ENCODE measurements around the gene SYNJ2. TPM values are rescaled to one million over a fixed set of nuclear protein-coding genes. Genes with fewer than 3 reads are reported as not detected.

Gene SYNJ2
- total RNA-seq, 1 donor from 2014 or later = 31.8 TPM

GRCh38 chr6:157998707-157999167, 17.1 kb downstream of the SYNJ2 start:
- Histone ChIP-seq H3K27ac (ENCODE audit: low read depth, low read length) (no peak overlapping the region), H3K9me3 (ENCODE audit: insufficient read depth, low read depth, low read length) (no peaks in the 10 kb centered on the region), H3K27me3 (ENCODE audit: insufficient read depth, low read length) (no peaks in the 10 kb centered on the region), H3K4me3 (ENCODE audit: insufficient read depth, low read depth, low read length) (no peak overlapping the region), H4K20me1 (ENCODE audit: insufficient read depth, low read length) (peaks cover 77% of the 10 kb centered on the region), H3K9ac (ENCODE audit: low read length) (no peak overlapping the region), H3K4me2 (ENCODE audit: low read length) (no peak overlapping the region), H2AFZ (ENCODE audit: low read depth, low read length) (no peak overlapping the region), H3K79me2 (ENCODE audit: insufficient read depth, low read length) (peaks cover 92% of the 10 kb centered on the region), H3K36me3 (ENCODE audit: insufficient read depth, low read length) (peaks cover 12% of the 10 kb centered on the region), H3K4me1 (ENCODE audit: insufficient read depth, low read length) (peaks cover 43% of the 10 kb centered on the region)
- no peaks in the 10 kb centered on the region for H3K9me3 Mint-ChIP-seq (ENCODE audit: unreplicated experiment)
- H3K27ac Mint-ChIP-seq (ENCODE audit: unreplicated experiment) = no peak overlapping the region
- peaks cover 50% of the 10 kb centered on the region for H3K4me1 Mint-ChIP-seq (ENCODE audit: low read depth, unreplicated experiment)
- FAIRE-seq (no peak), DNase-seq (ENCODE audit: low read depth) (no peak)
- H3K4me3 Mint-ChIP-seq (ENCODE audit: unreplicated experiment) = no peak overlapping the region
- H3K36me3 Mint-ChIP-seq (ENCODE audit: low read depth, unreplicated experiment) = peaks cover 13% of the 10 kb centered on the region
- H3K27me3 Mint-ChIP-seq (ENCODE audit: low read depth, unreplicated experiment) = no peaks in the 10 kb centered on the region
- no peak for TF ChIP-seq EZH2 (IDR thresholded peaks at IDR 0.05; ENCODE audit: insufficient read depth, low read length)
- no peak for TF ChIP-seq CTCF (IDR thresholded peaks at IDR 0.05; ENCODE audit: insufficient read depth, low read depth, low read length)

- no peaks in the 10 kb centered on the region for H3K27me3 ChIP-seq (ENCODE audit: insufficient read depth, low read length)
- H3K4me3 ChIP-seq (ENCODE audit: insufficient read depth, low read depth, low read length) = no peak overlapping the region
- no peaks in the 10 kb centered on the region for H3K9me3 ChIP-seq (ENCODE audit: insufficient read depth, low read depth, low read length)
- H3K36me3 ChIP-seq (ENCODE audit: insufficient read depth, low read length) = peaks cover 12% of the 10 kb centered on the region
- H3K4me3 Mint-ChIP-seq (ENCODE audit: unreplicated experiment) = no peak overlapping the region
- H3K27ac ChIP-seq (ENCODE audit: low read depth, low read length) = no peak overlapping the region
- no peak overlapping the region for H3K27ac Mint-ChIP-seq (ENCODE audit: unreplicated experiment)
- peaks cover 76% of the 10 kb centered on the region for H4K20me1 ChIP-seq (ENCODE audit: insufficient read depth, low read length)
- peaks cover 13% of the 10 kb centered on the region for H3K36me3 Mint-ChIP-seq (ENCODE audit: low read depth, unreplicated experiment)
- FAIRE-seq (no peak), DNase-seq (ENCODE audit: low read depth) (no peak)
- no peaks in the 10 kb centered on the region for H3K27me3 Mint-ChIP-seq (ENCODE audit: low read depth, unreplicated experiment)
- H3K4me1 Mint-ChIP-seq (ENCODE audit: low read depth, unreplicated experiment) = peaks cover 50% of the 10 kb centered on the region
- no peaks in the 10 kb centered on the region for H3K9me3 Mint-ChIP-seq (ENCODE audit: unreplicated experiment)
- no peak overlapping the region for H3K4me2 ChIP-seq (ENCODE audit: low read length)
- peaks cover 46% of the 10 kb centered on the region for H3K4me1 ChIP-seq (ENCODE audit: insufficient read depth, low read length)
- H3K79me2 ChIP-seq (ENCODE audit: insufficient read depth, low read length) = peaks cover 92% of the 10 kb centered on the region
- TF ChIP-seq EZH2 (IDR thresholded peaks at IDR 0.05; ENCODE audit: insufficient read depth, low read length) (no peak), CTCF (IDR thresholded peaks at IDR 0.05; ENCODE audit: insufficient read depth, low read depth, low read length) (no peak)
- no peak overlapping the region for H3K9ac ChIP-seq (ENCODE audit: low read length)
- H2AFZ ChIP-seq (ENCODE audit: low read depth, low read length) = no peak overlapping the region
These were observed 17.7 kb downstream of the SYNJ2 start for GRCh38 chr6:157999168-158000051.

All from astrocyte (in vitro differentiated cells and primary cell).